Measurements from ENCODE around the gene SHANK3. TPM values are rescaled to one million over a fixed set of nuclear protein-coding genes. Genes with fewer than 3 reads are reported as not detected.

SHANK3 gene
- total RNA-seq, 1 donor from 2014 or later, result not detected

DNA sequence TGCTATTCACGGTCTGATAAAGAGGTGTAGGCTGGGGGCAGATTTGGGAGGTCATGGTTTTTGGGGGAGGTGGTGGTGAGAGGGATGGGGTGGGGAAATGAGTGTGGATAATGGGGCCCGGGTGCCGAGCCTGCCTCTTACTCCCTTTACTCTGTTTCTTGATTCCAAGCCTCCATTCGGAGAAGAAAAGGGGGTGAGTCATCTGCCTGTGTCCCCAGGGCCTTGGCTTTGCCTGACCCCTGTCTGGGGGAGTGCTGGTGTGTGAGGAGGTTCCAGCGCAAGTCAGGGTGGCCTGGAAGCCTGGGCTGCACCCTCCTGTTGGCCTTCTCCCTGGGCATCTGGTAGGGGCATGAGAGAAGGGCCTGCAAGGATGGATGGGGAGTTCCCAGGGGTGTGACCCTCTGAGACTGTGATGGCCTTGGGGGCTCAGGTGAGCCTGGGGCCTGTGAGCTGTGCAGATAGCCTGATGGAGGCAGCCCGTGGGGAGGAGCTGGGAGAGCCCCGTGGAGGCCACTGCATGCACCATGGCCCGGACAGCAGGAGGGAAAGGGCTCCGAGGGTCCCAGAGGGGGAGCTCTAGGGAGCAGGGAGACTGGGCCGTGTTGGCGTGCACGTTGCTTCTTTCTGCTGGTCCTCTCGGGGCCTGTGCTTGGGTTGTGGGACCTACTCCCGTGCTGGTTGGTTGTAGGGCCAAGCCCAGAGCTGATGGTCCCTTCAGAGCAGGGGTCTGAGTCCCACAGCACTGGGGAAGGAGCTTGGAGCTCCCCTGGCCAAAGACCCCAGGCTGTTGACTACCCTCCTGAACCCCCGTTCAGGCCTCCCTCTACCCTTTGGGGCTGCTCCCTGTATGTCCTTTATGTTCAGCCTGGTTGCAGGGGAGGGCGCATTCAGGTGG is 39.1 kb downstream of the SHANK3 start:
- intact Hi-C loops (cut with micrococcal nuclease), result no loop called here

DNA sequence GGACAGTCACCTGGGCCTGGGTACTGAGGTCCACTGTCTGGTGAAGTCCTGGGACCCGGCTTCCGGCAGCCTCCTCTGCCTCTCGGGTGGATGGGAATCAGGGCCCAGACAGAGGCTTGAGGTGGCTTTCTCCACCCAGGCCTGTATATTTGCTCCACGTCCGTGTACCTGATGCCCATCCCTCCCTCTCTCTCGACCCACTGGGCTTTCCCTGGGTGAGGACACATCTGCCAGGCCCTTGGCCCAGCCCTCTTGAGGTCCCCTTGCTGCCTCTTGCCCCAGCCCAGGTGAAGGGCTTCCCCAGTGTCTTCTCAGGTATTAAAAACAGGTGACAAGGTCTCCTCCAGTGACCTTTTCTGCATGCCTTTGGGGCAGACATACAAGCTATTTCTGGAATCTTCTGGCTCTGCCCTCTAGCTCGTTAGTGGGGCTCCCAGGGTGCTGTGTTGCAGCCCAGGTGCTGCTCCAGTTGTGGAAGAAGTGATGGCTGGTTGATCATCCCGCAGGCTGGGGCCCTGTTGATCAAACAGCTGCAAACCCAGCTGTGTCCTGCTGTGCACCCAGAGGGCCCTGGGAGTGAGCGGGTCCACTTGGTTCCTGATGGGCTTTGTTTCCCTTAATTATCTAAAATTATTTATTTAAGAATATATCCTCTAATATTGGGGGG is 39.9 kb downstream of the SHANK3 start:
- intact Hi-C loops (cut with micrococcal nuclease), result no loop called here

DNA sequence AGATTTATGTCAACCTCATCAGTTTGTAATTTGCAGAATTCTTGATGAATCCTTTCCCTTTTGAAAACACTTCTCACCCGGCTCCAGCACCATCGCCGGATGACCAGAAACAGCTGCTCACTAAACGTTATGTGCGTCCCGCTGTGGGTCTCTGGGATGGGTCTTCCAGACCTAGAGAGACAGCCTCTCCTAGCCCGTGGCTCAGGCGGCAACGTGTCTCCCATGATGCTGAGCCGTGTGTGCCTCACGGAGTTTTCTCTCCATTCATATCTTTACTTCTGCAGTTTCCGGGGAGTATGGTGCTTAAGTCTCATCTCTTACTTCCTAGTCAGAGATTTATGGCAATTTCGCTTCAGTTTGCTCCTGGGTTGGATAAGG is 40.4 kb downstream of the SHANK3 start:
- intact Hi-C loops (cut with micrococcal nuclease), result no loop called here

DNA sequence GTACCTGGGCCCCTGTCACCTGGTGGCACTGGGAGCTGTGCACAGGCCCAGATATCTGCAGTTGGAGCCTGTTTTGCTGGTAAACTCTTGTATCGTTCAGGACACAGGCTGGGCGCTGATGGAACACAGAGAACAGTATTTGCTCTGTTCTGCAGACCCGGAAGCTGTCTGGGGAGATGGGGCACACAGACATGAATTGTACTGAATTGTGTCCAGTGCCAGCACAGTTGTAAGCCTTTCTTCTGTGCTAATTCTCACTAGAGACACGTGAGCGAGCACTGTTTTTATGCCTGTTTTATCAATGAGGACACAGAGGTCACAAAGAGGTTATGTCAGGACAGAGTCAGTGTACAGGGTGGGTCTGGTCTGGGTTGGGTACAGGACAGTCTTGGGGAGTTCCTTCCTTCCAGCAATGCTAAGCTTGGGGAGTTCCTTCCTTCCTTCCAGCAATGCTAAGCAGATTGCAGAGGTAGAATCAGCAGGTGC is 41.0 kb downstream of the SHANK3 start:
- intact Hi-C loops (cut with micrococcal nuclease), result no loop called here

DNA sequence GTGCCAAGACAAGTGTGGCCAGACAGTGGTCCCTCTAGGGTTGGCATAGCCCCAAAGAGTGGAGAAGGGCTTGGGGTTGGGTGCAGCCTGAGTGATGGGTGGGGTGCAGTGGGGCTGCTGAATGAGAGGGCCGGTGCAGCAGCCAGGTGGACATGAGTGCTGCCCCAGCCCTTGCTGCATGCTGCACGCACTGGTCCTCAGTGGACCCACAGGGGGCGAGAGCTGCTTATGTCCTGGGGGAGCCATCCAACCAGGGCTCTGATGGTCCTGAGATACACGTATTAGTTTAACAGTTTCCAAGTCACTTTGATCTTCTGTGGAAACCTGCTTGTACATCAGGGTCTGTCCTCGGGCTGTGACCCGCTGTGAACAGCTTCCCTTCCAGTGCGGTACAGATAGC is 41.5 kb downstream of the SHANK3 start:
- intact Hi-C loops (cut with micrococcal nuclease), result no loop called here

DNA sequence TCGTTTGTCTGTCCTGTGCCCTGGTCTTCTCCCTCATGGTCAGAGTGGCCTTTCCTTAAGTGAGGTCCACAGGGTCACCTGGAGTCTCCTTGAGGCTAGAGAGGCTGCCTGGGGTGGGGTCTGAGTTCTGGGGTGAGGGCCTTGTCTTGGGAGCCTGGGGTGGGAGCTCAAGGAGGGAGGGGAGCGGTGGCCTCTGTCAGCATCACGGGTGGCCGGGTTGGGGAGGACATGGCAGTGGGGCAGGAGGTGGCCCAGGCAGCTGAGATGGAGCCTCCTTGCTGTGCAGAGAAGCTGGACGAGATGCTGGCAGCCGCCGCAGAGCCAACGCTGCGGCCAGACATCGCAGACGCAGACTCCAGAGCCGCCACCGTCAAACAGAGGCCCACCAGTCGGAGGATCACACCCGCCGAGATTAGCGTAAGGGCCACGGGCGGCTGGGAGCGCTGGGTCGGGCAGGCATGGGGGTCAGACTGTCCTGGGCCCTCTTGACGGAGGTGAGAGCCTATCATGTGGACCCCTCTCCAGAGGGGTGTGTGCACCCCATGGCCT is 42.1 kb downstream of the SHANK3 start:
- intact Hi-C loops (cut with micrococcal nuclease), result no loop called here

DNA sequence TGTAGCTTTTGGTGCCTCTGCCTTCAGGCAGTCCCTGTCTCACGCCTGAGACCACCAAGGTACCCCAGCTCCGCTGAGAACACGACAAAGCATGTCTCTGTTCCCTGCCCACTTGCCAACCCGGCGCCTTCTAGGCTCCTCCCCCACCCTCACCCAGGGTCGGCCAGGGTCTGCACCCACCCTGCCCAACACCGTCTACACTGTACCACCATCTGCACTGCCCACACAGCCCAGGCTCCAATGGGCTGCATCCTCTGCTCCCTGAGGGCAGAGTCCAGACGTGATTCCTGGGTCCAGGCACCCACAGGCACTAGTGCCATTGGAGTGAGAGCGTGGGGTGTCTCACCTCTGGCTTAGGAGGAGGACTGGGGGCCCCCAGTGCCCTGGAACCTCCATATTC is 42.6 kb downstream of the SHANK3 start:
- intact Hi-C loops (cut with micrococcal nuclease), result no loop called here

DNA sequence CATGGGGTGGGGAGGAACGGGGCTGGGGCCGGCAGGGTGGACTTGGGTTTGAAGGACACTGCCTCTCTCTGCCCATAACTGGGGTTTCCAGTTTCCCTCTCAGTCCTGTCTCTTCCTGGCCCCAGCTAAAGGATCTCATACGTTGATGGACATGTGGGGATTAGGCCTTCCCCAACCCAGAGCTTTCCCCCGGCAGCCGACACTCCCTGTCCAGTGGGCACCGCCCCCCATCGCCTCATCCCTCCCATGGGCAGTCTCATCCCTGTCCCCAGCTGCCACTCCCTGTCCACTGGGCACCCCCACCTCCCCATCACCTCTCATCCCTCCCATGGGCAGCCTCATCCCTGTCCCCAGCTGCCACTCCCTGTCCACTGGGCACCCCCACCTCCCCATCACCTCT is 43.2 kb downstream of the SHANK3 start:
- intact Hi-C loops (cut with micrococcal nuclease), result no loop called here

DNA sequence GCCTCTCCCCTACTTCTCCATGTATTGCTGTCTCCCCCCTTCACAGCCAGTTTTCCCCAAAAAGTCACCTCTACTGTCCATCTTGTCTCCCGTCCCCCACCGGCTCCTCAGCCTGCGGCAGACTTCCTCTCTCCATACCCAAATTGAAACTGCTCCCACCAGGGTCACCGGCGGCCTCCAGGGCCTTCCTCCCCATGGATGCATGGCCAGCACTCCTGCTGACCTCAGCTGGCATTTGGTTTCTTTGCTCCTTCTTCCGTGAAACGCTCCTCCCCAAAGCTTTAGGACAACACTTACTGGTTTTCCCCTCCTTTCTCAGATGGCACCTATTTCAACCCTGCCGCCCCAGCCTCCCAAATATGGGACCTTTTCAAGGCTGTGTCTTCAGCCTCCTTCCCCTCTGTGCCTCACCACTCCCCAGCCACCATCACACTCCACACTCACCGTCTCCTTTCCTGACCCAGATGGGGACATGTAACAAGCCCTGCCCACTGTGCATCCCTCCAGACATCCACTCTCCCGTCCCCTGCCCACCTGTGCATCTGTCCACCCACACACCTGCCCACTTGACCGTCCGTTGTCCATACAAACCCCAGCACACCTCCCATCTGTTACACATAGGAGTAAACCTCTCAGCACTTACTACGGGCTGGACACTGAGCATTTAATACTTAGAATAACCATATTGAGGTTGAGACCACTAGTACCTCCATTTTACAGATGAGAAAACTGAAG is 43.8 kb downstream of the SHANK3 start:
- intact Hi-C loops (cut with micrococcal nuclease), result no loop called here

DNA sequence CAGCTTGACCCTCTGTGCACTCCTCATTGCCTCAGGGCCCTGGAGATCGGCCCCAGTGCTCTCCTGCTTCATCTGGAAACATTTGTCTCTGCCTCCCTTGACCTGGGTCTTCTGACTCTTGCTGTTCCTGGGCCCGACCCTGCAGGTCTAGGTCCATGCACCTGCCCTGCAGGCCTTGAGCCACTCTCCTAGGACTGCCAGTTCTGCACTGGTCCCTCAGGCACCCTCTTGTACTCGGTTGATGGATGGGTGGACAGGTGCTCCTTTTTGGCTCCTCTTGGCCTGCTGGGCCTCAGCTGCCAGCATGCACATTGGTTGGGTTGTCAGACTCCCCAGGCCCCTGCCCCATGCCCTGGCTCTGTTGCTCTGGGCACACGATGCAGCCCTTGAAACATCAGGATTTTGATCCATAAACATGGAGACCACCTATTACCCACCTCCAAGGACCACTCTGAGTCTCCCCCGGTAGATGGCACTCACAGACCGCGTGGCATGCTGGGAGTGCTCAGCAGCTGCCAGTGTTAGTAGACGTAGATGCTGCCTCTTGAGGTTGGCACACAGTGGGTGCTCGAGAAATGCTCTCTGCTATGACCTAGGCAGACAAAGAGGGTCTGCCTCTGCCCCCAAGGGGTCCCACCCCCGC is 45.2 kb downstream of the SHANK3 start:
- intact Hi-C loops (cut with micrococcal nuclease), result no loop called here

DNA sequence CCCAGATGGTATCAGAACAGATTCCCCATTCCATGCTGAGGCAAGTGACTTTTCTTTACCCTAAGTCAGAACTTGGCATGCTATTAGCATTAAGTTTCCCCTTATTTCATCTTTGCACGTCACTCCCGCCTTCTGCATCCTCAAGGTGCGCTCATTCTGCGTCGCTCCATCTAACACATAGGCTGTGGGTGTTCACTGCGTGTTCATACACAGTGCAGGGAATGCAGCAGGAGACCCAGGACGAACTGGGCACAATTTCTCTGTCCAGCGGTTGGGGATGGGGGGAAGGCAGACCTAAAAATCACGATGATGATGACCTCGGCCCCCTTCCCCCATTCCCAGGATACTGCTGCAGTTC is 45.7 kb downstream of the SHANK3 start:
- intact Hi-C loops (cut with micrococcal nuclease), result no loop called here

DNA sequence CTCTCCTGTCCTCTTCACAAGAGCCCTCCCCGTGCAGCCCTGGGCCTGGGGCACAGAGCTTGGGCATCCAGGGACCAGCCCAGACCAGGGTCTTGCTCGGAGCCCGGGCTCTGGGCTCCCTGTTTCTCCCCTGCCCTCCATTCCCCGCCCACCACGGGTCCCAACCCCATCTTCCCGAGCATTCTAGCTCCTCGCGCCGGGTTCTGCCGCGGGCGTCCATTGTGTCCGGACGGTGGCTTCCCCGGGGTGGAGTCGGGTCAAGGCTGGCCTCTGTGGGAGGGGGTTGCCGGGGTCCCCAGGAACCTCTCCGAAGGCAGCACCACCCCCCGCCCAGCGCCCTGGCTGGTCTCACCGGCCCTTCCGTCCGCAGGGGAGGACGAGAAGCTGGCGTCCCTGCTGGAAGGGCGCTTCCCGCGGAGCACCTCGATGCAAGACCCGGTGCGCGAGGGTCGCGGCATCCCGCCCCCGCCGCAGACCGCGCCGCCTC is 47.2 kb downstream of the SHANK3 start:
- intact Hi-C loops (cut with micrococcal nuclease), result no loop called here

DNA sequence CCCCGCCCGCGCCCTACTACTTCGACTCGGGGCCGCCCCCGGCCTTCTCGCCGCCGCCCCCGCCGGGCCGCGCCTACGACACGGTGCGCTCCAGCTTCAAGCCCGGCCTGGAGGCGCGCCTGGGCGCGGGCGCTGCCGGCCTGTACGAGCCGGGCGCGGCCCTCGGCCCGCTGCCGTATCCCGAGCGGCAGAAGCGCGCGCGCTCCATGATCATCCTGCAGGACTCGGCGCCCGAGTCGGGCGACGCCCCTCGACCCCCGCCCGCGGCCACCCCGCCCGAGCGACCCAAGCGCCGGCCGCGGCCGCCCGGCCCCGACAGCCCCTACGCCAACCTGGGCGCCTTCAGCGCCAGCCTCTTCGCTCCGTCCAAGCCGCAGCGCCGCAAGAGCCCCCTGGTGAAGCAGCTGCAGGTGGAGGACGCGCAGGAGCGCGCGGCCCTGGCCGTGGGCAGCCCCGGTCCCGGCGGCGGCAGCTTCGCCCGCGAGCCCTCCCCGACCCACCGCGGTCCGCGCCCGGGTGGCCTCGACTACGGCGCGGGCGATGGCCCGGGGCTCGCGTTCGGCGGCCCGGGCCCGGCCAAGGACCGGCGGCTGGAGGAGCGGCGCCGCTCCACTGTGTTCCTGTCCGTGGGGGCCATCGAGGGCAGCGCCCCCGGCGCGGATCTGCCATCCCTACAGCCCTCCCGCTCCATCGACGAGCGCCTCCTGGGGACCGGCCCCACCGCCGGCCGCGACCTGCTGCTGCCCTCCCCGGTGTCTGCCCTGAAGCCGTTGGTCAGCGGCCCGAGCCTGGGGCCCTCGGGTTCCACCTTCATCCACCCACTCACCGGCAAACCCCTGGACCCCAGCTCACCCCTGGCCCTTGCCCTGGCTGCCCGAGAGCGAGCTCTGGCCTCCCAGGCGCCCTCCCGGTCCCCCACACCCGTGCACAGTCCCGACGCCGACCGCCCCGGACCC is 48.0 kb downstream of the SHANK3 start:
- intact Hi-C loops (cut with micrococcal nuclease), result no loop called here

DNA sequence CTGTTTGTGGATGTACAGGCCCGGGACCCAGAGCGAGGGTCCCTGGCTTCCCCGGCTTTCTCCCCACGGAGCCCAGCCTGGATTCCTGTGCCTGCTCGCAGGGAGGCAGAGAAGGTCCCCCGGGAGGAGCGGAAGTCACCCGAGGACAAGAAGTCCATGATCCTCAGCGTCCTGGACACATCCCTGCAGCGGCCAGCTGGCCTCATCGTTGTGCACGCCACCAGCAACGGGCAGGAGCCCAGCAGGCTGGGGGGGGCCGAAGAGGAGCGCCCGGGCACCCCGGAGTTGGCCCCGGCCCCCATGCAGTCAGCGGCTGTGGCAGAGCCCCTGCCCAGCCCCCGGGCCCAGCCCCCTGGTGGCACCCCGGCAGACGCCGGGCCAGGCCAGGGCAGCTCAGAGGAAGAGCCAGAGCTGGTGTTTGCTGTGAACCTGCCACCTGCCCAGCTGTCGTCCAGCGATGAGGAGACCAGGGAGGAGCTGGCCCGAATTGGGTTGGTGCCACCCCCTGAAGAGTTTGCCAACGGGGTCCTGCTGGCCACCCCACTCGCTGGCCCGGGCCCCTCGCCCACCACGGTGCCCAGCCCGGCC is 48.7 kb downstream of the SHANK3 start:
- intact Hi-C loops (cut with micrococcal nuclease), result no loop called here

DNA sequence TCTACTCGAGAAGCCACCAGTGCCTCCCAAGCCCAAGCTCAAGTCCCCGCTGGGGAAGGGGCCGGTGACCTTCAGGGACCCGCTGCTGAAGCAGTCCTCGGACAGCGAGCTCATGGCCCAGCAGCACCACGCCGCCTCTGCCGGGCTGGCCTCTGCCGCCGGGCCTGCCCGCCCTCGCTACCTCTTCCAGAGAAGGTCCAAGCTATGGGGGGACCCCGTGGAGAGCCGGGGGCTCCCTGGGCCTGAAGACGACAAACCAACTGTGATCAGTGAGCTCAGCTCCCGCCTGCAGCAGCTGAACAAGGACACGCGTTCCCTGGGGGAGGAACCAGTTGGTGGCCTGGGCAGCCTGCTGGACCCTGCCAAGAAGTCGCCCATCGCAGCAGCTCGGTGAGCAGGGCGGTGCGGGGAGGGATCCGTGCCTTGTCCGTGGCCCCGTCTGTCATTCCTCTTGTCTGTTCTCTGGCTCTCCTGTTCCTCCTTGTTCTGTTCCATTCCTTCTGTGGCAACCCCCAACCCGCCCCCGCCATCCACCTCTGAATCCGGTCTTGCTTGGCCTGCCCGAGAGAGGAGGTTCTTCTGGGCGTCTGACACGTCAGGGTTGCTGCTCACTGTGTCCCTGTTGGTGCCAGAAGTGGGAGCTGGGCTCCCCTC is 49.6 kb downstream of the SHANK3 start:
- intact Hi-C loops (cut with micrococcal nuclease), result no loop called here
